A549 (cell line): ENCODE measurements around the gene ELFN1.

Source experiments
- CBX8 ChIP-seq: fragments of 200-600 bp; sonication (generic); IDR thresholded peaks from 2 replicates; pipeline ENCODE4 v1.6.1; 2016
- CEBPB ChIP-seq, 2 experiments: fragments of >200 bp in 1 of 2; sonication (Bioruptor Twin) in 1 of 2; formaldehyde crosslinking in 1 of 2; IDR thresholded peaks; 2 replicates each; pipeline ENCODE4 v1.6.1; 2012 to 2016
- CHD4 ChIP-seq: fragments of 200-600 bp; sonication (generic); IDR thresholded peaks from 2 replicates; pipeline ENCODE4 v1.6.1; 2016; ENCODE audit warnings: antibody characterized with exemption, mild to moderate bottlenecking, borderline replicate concordance
- ESRRA ChIP-seq: fragments of 150-350 bp; IDR thresholded peaks from 2 replicates; pipeline ENCODE4 v1.6.1; 2014; ENCODE audit warnings: mild to moderate bottlenecking, low read length, borderline replicate concordance
- FOSL2 ChIP-seq, 2 experiments: fragments of 450-650 bp in 1 of 2; fragments of >200 bp in 1 of 2; sonication (Bioruptor Twin) in 1 of 2; formaldehyde crosslinking; IDR thresholded peaks; 2 replicates each; pipeline versions ENCODE4 v1.5.0 to v1.6.1; 2016 to 2020; ENCODE audit warnings: mild to moderate bottlenecking in 1 of 2, moderate library complexity in 1 of 2
- MAZ ChIP-seq: fragments of 150-350 bp; IDR thresholded peaks from 2 replicates; pipeline ENCODE4 v1.6.1; 2014; ENCODE audit warnings: antibody characterized with exemption, low read depth, low read length, borderline replicate concordance
- POLR2A ChIP-seq: IDR thresholded peaks from 2 replicates; pipeline ENCODE4 v1.6.1; 2012; ENCODE audit warnings: mild to moderate bottlenecking, low read length
- RAD21 ChIP-seq, 2 experiments: fragments of >200 bp in 1 of 2; sonication (Bioruptor Twin) in 1 of 2; formaldehyde crosslinking in 1 of 2; IDR thresholded peaks in 1 of 2; conservative IDR thresholded peaks in 1 of 2; 2 replicates in 1 of 2; 3 replicates in 1 of 2; pipeline ENCODE4 v1.6.1; 2012 to 2018; ENCODE audit warnings: inconsistent platforms in 1 of 2
- RFX5 ChIP-seq: fragments of 450-650 bp; IDR thresholded peaks from 2 replicates; pipeline ENCODE4 v1.7.1; 2014; ENCODE audit warnings: antibody characterized with exemption, mild to moderate bottlenecking, moderate library complexity
- TF ChIP-seq, protein P1 (sequence below): fragments of 450-650 bp; IDR thresholded peaks from 2 replicates; pipeline ENCODE4 v1.6.1; 2014; ENCODE audit warnings: antibody characterized with exemption
- TF ChIP-seq, protein P2 (sequence below): fragments of >200 bp; sonication (Bioruptor Twin); formaldehyde crosslinking; IDR thresholded peaks from 3 replicates; pipeline ENCODE4 v1.5.1; 2016
- TF ChIP-seq, protein P3 (sequence below): IDR thresholded peaks from 2 replicates; pipeline ENCODE4 v1.6.1; 2012

DNA sequence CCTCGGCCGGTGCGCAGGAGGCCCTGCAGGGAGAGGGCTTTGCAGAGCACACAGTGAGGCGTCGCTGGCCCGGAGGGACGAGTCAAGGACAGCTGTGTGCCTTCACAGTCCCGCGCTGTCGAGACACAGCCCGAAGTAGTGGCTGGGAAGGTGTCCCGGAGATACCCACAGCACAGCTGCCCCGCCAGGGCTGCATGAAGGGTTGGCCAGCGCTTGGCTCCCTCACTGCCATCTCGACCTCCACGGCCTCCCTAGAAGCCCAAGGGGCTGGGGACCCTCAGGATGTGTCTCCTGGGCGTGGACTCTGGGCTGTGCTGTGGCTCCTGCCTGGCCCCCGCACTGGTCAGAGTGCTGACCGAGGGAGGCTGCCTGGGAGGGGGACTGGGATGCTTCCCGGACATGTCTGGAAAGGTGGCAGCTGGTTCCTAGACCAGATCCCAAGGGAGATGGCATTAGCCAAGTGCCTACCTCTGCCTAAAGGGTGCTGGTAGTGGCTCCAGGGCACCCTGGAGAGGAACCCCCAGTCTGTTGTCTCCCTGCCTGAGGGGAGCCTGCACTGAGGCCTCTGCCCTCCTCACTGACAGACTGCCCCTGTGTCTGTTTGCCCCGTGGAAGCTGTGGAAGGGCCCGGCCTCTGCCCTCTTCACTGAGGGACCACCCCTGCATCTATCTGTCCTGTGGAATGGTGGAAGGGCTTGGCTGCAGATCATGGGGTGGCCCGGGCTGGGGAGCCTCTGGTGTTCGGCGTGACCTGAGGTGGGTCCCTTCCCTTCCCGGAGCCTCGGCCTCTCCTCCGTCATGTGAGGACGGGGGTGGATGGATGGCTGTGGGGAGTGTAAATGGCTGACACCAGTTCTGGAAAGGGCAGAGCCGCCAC is 5.8 kb downstream of the ELFN1 start:
- TF ChIP-seq, protein P1, sequence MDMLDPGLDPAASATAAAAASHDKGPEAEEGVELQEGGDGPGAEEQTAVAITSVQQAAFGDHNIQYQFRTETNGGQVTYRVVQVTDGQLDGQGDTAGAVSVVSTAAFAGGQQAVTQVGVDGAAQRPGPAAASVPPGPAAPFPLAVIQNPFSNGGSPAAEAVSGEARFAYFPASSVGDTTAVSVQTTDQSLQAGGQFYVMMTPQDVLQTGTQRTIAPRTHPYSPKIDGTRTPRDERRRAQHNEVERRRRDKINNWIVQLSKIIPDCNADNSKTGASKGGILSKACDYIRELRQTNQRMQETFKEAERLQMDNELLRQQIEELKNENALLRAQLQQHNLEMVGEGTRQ: no peak
- TF ChIP-seq RAD21 (conservative IDR thresholded peaks at IDR 0.05 in 1 of 2, IDR thresholded peaks at IDR 0.05 in 1 of 2) (no peak), ESRRA (no peak), CEBPB (IDR thresholded peaks at IDR 0.05) (no peak), POLR2A (no peak), RFX5 (no peak), MAZ (no peak), CBX8 (no peak), FOSL2 (IDR thresholded peaks at IDR 0.05) (no peak), FOSL2 (CRISPR knock-in tag; IDR thresholded peaks at IDR 0.05) (no peak), CHD4 (no peak)
- TF ChIP-seq, protein P2, sequence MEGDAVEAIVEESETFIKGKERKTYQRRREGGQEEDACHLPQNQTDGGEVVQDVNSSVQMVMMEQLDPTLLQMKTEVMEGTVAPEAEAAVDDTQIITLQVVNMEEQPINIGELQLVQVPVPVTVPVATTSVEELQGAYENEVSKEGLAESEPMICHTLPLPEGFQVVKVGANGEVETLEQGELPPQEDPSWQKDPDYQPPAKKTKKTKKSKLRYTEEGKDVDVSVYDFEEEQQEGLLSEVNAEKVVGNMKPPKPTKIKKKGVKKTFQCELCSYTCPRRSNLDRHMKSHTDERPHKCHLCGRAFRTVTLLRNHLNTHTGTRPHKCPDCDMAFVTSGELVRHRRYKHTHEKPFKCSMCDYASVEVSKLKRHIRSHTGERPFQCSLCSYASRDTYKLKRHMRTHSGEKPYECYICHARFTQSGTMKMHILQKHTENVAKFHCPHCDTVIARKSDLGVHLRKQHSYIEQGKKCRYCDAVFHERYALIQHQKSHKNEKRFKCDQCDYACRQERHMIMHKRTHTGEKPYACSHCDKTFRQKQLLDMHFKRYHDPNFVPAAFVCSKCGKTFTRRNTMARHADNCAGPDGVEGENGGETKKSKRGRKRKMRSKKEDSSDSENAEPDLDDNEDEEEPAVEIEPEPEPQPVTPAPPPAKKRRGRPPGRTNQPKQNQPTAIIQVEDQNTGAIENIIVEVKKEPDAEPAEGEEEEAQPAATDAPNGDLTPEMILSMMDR: no peak
- TF ChIP-seq, protein P3, sequence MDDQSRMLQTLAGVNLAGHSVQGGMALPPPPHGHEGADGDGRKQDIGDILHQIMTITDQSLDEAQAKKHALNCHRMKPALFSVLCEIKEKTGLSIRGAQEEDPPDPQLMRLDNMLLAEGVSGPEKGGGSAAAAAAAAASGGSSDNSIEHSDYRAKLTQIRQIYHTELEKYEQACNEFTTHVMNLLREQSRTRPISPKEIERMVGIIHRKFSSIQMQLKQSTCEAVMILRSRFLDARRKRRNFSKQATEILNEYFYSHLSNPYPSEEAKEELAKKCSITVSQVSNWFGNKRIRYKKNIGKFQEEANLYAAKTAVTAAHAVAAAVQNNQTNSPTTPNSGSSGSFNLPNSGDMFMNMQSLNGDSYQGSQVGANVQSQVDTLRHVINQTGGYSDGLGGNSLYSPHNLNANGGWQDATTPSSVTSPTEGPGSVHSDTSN: no peak
